GM19238 (cell line): ENCODE data around the gene FKRP.
"Not testable (repeated sequence)": the region's sequence is repeated elsewhere in the genome, so short reads cannot be mapped to it uniquely, and the experiment has no call there.

Source experiments
- DNase-seq: peaks from one replicate; pipeline ENCODE4 v3.0.0; 2011; ENCODE audit warnings: low spot score; ENCODE audit not compliant: insufficient read length

FKRP gene

GRCh38 chr19:46785054-46785979 lies 39.5 kb downstream of the FKRP start:
- DNase-seq, result no peak

GRCh38 chr19:46785980-46786235 lies 40.1 kb downstream of the FKRP start:
- DNase-seq, result no peak

- DNase-seq, result peak; percentile 75
These were observed 40.6 kb downstream of the FKRP start for GRCh38 chr19:46786236-46787039.

- DNase-seq, result no peak
These were observed 41.1 kb downstream of the FKRP start for GRCh38 chr19:46787040-46787330.

- DNase-seq, result no peak
These were observed 41.7 kb downstream of the FKRP start for GRCh38 chr19:46787331-46788261.

GRCh38 chr19:46788262-46788967 lies 42.6 kb downstream of the FKRP start, which contains the start of gene SLC1A5:
Gene SLC1A5, minus strand, starts transcription at chr19:46788594. Its CDS starts 629 bp downstream, at chr19:46787965.
- peak; percentile 97 for DNase-seq

DNA sequence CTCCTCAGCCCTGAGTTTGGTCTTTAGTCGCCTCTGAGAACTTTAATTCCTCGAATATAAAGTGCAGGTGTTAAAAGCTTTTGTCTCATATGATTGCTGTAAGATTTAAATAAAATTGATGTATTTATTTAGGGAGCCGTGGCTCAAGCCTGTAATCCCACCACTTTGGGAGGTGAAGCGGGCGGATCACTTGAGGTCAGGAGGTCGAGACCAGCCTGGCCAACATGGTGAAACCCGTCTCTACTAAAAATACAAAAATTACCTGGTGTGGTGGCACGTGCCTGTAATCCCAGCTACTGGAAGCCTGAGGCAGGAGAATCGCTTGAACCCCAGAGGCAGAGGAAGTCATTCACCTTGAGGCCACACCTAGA lies 43.1 kb downstream of the FKRP start:
- DNase-seq, result no peak

GRCh38 chr19:46789371-46789770 lies 43.5 kb downstream of the FKRP start:
- DNase-seq, result no peak

GRCh38 chr19:46791944-46792343 lies 46.1 kb downstream of the FKRP start:
- peak; percentile 27 for DNase-seq

- no peak for DNase-seq
These were observed 52.0 kb downstream of the FKRP start for GRCh38 chr19:46797881-46798280.

DNA sequence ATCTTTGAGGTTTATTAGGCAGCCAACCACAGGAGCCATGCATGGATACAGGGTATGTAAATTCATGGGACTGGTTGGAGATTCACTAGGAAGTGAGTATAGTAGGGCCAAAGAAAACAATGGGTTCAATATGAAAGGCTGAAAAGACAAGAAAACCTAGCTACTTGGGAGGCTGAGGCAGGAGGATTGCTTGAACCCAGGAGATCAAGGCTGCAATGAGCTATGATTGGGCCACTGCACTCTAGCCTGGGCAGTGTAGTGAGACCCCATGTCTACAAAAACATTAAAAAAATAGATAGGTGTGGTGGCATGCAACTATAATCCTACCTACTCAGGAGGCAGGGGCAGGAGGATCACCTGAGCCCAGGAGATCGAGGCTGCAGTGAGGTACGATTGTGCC lies 52.9 kb downstream of the FKRP start:
- DNase-seq, result no peak

- DNase-seq, result no peak
These were observed 56.3 kb downstream of the FKRP start for GRCh38 chr19:46802152-46802551.

GRCh38 chr19:46803555-46803954 lies 57.7 kb downstream of the FKRP start:
- no peak for DNase-seq

GRCh38 chr19:46804432-46804831 lies 58.6 kb downstream of the FKRP start:
- DNase-seq, result not testable (repeated sequence)

GRCh38 chr19:46806656-46807055 lies 60.8 kb downstream of the FKRP start:
- no peak for DNase-seq
